ENCODE results near the gene TCHH.

TCHH gene

DNA sequence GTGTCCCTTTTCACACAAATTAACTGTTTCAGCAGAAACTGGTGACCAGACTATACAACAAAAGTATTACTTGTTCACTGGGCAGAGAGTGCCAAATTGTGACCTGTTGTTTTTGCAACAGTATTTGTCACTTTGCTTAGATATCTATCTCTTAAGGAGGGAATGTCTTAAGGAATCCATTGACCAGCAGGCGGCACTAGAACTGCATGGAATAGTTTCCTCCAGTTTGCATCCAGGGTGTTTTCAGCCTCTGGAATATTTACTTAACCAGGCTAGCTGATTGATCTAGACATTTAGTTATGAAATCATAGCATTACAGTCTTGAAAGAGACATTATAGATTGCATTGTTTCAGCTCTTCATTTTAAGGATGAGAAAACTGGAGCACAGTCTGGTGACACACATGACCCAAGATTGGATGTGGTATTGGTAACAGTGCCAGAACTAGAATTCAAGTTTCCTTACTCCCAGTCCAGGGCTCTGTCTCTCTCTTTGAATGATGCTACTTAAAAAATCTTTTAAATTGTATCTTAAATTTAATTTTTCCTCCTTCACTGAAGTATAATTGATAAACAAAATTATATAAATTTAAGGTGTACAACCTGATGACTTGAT lies 26.8 kb upstream of the TCHH start:
- no peak overlapping the region for H3K9ac ChIP-seq (ENCODE audit: low read length)
- no peak overlapping the region for H2AFZ ChIP-seq (ENCODE audit: low read depth, low read length)
- no peak overlapping the region for H3K27ac ChIP-seq (ENCODE audit: low read length)
- H3K79me2 ChIP-seq (ENCODE audit: low read length) = no peaks in the 10 kb centered on the region
- no peaks in the 10 kb centered on the region for H4K20me1 ChIP-seq (ENCODE audit: insufficient read depth, low read length)
- peaks cover 30% of the 10 kb centered on the region for H3K27me3 ChIP-seq (ENCODE audit: low read depth, low read length)
- peaks cover 8% of the 10 kb centered on the region for H3K4me1 ChIP-seq (ENCODE audit: low read length)
- no peak overlapping the region for H3K4me2 ChIP-seq (ENCODE audit: low read length)
- no peaks in the 10 kb centered on the region for H3K36me3 ChIP-seq (replicated peaks; ENCODE audit: low read depth, low read length)
- no peaks in the 10 kb centered on the region for H3K9me3 ChIP-seq (ENCODE audit: insufficient read depth, low read length)
- no peak for TF ChIP-seq EZH2phosphoT487 (IDR thresholded peaks at IDR 0.05; ENCODE audit: low read depth)
- TF ChIP-seq, protein P1, sequence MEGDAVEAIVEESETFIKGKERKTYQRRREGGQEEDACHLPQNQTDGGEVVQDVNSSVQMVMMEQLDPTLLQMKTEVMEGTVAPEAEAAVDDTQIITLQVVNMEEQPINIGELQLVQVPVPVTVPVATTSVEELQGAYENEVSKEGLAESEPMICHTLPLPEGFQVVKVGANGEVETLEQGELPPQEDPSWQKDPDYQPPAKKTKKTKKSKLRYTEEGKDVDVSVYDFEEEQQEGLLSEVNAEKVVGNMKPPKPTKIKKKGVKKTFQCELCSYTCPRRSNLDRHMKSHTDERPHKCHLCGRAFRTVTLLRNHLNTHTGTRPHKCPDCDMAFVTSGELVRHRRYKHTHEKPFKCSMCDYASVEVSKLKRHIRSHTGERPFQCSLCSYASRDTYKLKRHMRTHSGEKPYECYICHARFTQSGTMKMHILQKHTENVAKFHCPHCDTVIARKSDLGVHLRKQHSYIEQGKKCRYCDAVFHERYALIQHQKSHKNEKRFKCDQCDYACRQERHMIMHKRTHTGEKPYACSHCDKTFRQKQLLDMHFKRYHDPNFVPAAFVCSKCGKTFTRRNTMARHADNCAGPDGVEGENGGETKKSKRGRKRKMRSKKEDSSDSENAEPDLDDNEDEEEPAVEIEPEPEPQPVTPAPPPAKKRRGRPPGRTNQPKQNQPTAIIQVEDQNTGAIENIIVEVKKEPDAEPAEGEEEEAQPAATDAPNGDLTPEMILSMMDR (IDR thresholded peaks at IDR 0.05; ENCODE audit: low read depth, low read length) = peak; percentile 93
- H3K4me3 ChIP-seq (ENCODE audit: low read length) = no peak overlapping the region

DNA sequence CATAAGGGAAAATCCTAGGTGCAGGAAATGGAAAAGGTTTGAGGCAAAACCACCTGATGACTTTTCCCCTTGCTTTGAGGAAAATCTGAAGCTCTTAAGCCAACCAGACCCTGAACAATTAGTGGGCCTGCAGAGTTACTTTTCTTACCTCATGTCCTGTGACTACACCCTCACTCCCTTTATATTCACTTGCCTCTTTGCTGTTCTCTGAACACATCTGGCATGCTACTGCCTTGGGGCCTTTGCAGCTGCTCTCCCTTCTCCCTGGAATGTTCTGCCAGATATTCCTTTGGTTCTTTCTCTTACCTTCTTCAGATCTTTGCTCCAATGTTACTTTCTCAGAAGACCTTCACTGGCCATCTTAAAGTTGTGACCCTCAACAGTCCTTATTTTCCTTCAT lies 22.0 kb upstream of the TCHH start:
- Histone ChIP-seq H3K4me1 (ENCODE audit: low read length) (no peaks in the 10 kb centered on the region), H3K4me3 (ENCODE audit: low read length) (no peak overlapping the region), H3K79me2 (ENCODE audit: low read length) (no peaks in the 10 kb centered on the region), H3K27me3 (ENCODE audit: low read depth, low read length) (peaks cover 53% of the 10 kb centered on the region), H3K36me3 (replicated peaks; ENCODE audit: low read depth, low read length) (no peaks in the 10 kb centered on the region), H4K20me1 (ENCODE audit: insufficient read depth, low read length) (no peaks in the 10 kb centered on the region), H3K4me2 (ENCODE audit: low read length) (no peak overlapping the region), H3K9ac (ENCODE audit: low read length) (no peak overlapping the region), H3K9me3 (ENCODE audit: insufficient read depth, low read length) (no peaks in the 10 kb centered on the region), H3K27ac (ENCODE audit: low read length) (no peak overlapping the region), H2AFZ (ENCODE audit: low read depth, low read length) (no peak overlapping the region)
- no peak for TF ChIP-seq EZH2phosphoT487 (IDR thresholded peaks at IDR 0.05; ENCODE audit: low read depth)
- TF ChIP-seq, protein P1 (IDR thresholded peaks at IDR 0.05; ENCODE audit: low read depth, low read length) = no peak

DNA sequence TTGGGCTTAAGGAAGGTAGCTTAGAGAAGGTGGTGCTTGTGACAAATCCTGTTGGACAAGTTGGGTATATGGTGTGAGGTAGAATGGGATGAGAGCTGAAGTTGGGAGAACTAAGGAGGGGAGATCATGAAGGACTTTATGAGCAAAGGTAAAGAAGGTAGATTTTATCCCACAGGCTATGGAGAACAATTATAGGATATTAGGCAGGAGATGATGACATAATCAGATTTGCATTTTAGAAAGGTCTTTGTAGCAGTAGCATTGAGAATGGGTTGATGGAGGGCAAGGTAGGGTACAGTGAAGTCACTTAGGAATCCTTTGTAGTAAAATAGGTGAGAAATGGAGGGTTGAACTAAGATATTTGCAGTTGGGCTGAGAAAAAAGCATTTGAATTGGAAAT lies 14.9 kb upstream of the TCHH start:
- Histone ChIP-seq H3K4me1 (ENCODE audit: low read length) (no peaks in the 10 kb centered on the region), H3K79me2 (ENCODE audit: low read length) (no peaks in the 10 kb centered on the region), H3K27ac (ENCODE audit: low read length) (no peak overlapping the region), H4K20me1 (ENCODE audit: insufficient read depth, low read length) (no peaks in the 10 kb centered on the region), H3K27me3 (ENCODE audit: low read depth, low read length) (peaks cover 67% of the 10 kb centered on the region), H3K36me3 (replicated peaks; ENCODE audit: low read depth, low read length) (no peaks in the 10 kb centered on the region), H3K9me3 (ENCODE audit: insufficient read depth, low read length) (no peaks in the 10 kb centered on the region), H2AFZ (ENCODE audit: low read depth, low read length) (no peak overlapping the region), H3K4me2 (ENCODE audit: low read length) (no peak overlapping the region), H3K4me3 (ENCODE audit: low read length) (no peak overlapping the region), H3K9ac (ENCODE audit: low read length) (no peak overlapping the region)
- TF ChIP-seq, protein P1 (IDR thresholded peaks at IDR 0.05; ENCODE audit: low read depth, low read length) = no peak
- TF ChIP-seq EZH2phosphoT487 (IDR thresholded peaks at IDR 0.05; ENCODE audit: low read depth) = no peak

DNA sequence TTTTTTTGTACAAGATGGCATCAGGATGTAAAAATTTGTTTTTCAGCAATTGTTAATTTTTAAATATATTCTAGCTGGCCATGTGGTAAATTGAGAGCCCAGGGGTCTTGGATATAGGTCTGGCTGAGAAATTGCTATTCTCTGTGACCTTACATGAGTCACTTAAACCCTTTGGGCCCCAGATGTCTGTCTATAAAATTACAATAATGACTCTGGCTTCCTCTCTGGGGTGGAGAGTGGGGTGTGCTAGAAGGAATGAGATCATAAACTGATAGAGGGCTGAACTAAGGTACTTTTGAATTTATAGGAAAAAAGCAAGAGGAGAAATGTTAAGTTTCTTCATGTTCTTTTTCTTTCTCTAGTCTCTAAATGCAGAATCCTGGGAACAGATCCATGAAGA lies 12.4 kb upstream of the TCHH start:
- Histone ChIP-seq H4K20me1 (ENCODE audit: insufficient read depth, low read length) (no peaks in the 10 kb centered on the region), H3K4me2 (ENCODE audit: low read length) (no peak overlapping the region), H3K36me3 (replicated peaks; ENCODE audit: low read depth, low read length) (no peaks in the 10 kb centered on the region), H3K9me3 (ENCODE audit: insufficient read depth, low read length) (no peaks in the 10 kb centered on the region), H3K4me1 (ENCODE audit: low read length) (no peaks in the 10 kb centered on the region), H3K79me2 (ENCODE audit: low read length) (no peaks in the 10 kb centered on the region), H3K27ac (ENCODE audit: low read length) (no peak overlapping the region), H3K4me3 (ENCODE audit: low read length) (no peak overlapping the region), H3K27me3 (ENCODE audit: low read depth, low read length) (peaks cover 66% of the 10 kb centered on the region), H3K9ac (ENCODE audit: low read length) (no peak overlapping the region), H2AFZ (ENCODE audit: low read depth, low read length) (no peak overlapping the region)
- TF ChIP-seq, protein P1 (IDR thresholded peaks at IDR 0.05; ENCODE audit: low read depth, low read length) = no peak
- TF ChIP-seq EZH2phosphoT487 (IDR thresholded peaks at IDR 0.05; ENCODE audit: low read depth) = no peak

All from OCI-LY3 (cell line).